Endothelial cell of umbilical vein (primary cell): ENCODE measurements around the gene LSM5.

Experiments used
- CTCF ChIP-seq, 2 donors: IDR thresholded peaks; 1 replicate in 1 of 2; 2 replicates in 1 of 2; pipeline ENCODE4 v1.5.1; 2011; ENCODE audit warnings: low read length in 2 of 2, mild to moderate bottlenecking in 2 of 2, moderate library complexity in 2 of 2, control low read depth in 1 of 2, inconsistent platforms in 1 of 2, low read depth in 1 of 2; ENCODE audit not compliant: insufficient read depth in 1 of 2; ENCODE audit errors: extremely low read depth in 1 of 2
- EZH2 ChIP-seq: IDR thresholded peaks from 2 replicates; pipeline ENCODE4 v1.6.1; 2012; ENCODE audit warnings: borderline replicate concordance, low read depth, mild to moderate bottlenecking, moderate library complexity, low read length, inconsistent platforms; ENCODE audit not compliant: severe bottlenecking
- POLR2A ChIP-seq: IDR thresholded peaks from 2 replicates; pipeline ENCODE4 v1.6.1; 2012; ENCODE audit warnings: low read depth, mild to moderate bottlenecking, control low read depth, low read length

- TF ChIP-seq CTCF (IDR thresholded peaks at IDR 0.05; ENCODE audit: extremely low read depth in 1 of 2, insufficient read depth in 1 of 2, low read depth in 1 of 2, low read length in 2 of 2) (no peak), EZH2 (no peak), POLR2A (no peak)
Observed at GRCh38 chr7:32507414-32507813, 17.2 kb upstream of the LSM5 start.
